GM10248 (cell line): ENCODE data around the gene MIEF1.

Experiments
- CTCF ChIA-PET: fragments of 300-600 bp; sonication (Branson Sonifier 250); formaldehyde crosslinking; extraction: SDS; loops from one replicate; lab custom pipeline; 2021; ENCODE audit warnings: antibody characterized with exemption; lab: Yijun Ruan, JAX
- POLR2A ChIA-PET: fragments of 350-650 bp; sonication (Branson Sonifier 250); formaldehyde crosslinking; extraction: SDS; loops from one replicate; lab custom pipeline; 2020; ENCODE audit warnings: antibody characterized with exemption; lab: Yijun Ruan, JAX
- DNase-seq: peaks from one replicate; pipeline ENCODE4 v3.0.0; 2012; ENCODE audit errors: extremely low spot score
- TF ChIP-seq, protein P1 (sequence below): IDR thresholded peaks from 2 replicates; pipeline ENCODE4 v1.5.1; 2012; ENCODE audit warnings: mild to moderate bottlenecking, low read depth; ENCODE audit errors: extremely low read depth, missing control alignments, control extremely low read depth

MIEF1 gene

DNA sequence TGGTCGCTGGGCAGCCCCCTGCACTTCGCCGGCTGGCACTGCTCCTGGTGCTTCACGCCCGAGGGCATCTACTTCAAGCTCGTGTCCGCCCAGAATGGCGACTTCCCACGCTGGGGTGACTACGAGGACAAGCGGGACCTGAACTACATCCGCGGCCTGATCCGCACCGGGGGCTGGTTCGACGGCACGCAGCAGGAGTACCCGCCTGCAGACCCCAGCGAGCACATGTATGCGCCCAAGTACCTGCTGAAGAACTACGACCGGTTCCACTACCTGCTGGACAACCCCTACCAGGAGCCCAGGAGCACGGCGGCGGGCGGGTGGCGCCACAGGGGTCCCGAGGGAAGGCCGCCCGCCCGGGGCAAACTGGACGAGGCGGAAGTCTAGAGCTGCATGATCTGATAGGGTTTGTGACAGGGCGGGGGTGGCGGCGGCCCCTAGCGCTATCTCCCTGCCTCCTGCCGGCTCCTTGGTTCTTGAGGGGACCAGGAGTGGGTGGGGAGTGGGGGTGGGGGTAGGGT, 13.5 kb upstream of the MIEF1 start:
- ChIA-PET CTCF (interaction anchor here (1.4 to 11.5 kb wide), 4 partner anchors 24 to 145 kb away, joined by 3 to 166 read pairs (median 59); no protein-coding TSS in a partner anchor), POLR2A (no interaction called here)
- TF ChIP-seq, protein P1, sequence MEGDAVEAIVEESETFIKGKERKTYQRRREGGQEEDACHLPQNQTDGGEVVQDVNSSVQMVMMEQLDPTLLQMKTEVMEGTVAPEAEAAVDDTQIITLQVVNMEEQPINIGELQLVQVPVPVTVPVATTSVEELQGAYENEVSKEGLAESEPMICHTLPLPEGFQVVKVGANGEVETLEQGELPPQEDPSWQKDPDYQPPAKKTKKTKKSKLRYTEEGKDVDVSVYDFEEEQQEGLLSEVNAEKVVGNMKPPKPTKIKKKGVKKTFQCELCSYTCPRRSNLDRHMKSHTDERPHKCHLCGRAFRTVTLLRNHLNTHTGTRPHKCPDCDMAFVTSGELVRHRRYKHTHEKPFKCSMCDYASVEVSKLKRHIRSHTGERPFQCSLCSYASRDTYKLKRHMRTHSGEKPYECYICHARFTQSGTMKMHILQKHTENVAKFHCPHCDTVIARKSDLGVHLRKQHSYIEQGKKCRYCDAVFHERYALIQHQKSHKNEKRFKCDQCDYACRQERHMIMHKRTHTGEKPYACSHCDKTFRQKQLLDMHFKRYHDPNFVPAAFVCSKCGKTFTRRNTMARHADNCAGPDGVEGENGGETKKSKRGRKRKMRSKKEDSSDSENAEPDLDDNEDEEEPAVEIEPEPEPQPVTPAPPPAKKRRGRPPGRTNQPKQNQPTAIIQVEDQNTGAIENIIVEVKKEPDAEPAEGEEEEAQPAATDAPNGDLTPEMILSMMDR = no peak

GRCh38 chr22:39489094-39490068, 12.7 kb upstream of the MIEF1 start:
- no peak for DNase-seq
- ChIA-PET POLR2A (interaction anchor here (0.8 to 1.8 kb wide), 3 partner anchors 31 to 41 kb away, joined by 3 to 5 read pairs (median 4); partner anchors contain the start of gene ATF4), CTCF (interaction anchor here (1.0 to 11.5 kb wide), 11 partner anchors 11 to 146 kb away, joined by 3 to 166 read pairs (median 3); a partner anchor contains a TSS)
- TF ChIP-seq, protein P1 = no peak

More for the DNA sequence above, 13.5 kb upstream of the MIEF1 start:
- no peak for DNase-seq

GRCh38 chr22:39490135-39490798, 11.8 kb upstream of the MIEF1 start:
- peak; percentile 90 for DNase-seq
- POLR2A ChIA-PET = interaction anchor here (0.8 to 1.8 kb wide), 3 partner anchors 30 to 40 kb away, joined by 3 to 5 read pairs (median 4); partner anchors contain the start of gene ATF4
- CTCF ChIA-PET = interaction anchor here (1.0 to 11.5 kb wide), 10 partner anchors 10 to 54 kb away, joined by 3 to 166 read pairs (median 4); a partner anchor contains a TSS
- TF ChIP-seq, protein P1 = no peak

DNA sequence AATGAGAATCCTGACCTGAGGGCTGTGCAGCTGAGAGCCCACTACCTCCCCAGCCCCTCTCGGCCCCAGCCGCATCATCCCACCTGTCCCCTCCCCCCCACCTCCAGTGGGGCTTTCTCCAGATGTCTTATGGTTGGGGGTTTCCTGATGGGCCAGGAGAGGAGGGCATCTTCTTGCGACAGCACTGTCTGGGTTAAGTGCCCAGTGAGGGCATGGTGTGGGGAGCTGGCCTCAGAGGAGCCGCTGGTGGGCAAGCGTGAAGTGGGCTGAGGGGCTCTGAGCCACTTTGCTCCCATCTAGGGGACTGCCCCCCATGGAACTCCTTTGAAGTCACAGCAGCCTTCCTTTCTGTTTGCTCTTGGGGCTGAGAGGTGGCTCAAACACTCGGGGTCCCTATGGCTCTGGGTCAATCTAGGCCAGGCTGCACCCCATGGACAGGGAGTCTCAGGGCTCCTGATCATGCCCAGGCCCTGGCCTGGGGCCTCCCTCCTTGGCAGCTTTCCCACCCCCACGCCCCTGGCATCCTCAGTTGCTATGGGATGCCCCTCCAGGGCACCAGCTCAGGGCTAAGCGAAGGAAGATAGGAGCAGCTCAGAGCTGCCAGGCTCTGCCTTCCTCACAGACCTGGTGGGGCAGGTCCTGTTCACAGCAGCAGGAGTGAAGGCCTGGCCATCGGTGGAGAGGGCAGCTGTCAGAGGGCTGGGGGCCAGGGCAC, 11.0 kb upstream of the MIEF1 start:
- DNase-seq = no peak
- POLR2A ChIA-PET = interaction anchor here (1.4 to 1.8 kb wide), 2 partner anchors 29 to 32 kb away, joined by 4 to 5 read pairs; partner anchors contain the start of gene ATF4
- TF ChIP-seq, protein P1 = no peak
- CTCF ChIA-PET = interaction anchor here (1.0 to 11.5 kb wide), 10 partner anchors 10 to 55 kb away, joined by 3 to 166 read pairs (median 4); a partner anchor contains a TSS

DNA sequence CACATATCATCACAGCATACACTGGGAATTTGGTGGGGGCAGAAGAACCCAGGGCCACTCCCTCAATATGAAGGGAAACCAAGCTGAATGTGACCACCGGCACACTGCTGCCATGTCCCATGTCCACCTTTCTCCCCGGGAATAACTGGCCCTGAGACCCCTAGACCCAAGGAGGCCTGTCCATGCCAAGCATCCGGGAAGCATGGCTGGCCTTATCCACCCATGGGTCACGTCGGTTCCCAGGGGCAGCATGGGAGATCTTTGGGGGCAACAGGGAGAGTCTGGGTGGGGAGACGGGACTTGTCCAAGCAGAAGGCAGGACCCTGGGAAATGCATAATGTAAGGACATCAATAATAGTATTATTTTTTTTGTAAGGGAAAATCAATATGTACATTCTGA, 10.4 kb upstream of the MIEF1 start:
- DNase-seq = no peak
- CTCF ChIA-PET = interaction anchor here (2.4 to 11.5 kb wide), 4 partner anchors 14 to 44 kb away, joined by 4 to 166 read pairs (median 80); no protein-coding TSS in a partner anchor
- POLR2A ChIA-PET = interaction anchor here (0.6 kb wide), 1 partner anchor 31 kb away, joined by 3 read pairs; no protein-coding TSS in a partner anchor
- TF ChIP-seq, protein P1 = no peak
